ENCODE measurements around the gene NAP1L5.

NAP1L5 gene

DNA sequence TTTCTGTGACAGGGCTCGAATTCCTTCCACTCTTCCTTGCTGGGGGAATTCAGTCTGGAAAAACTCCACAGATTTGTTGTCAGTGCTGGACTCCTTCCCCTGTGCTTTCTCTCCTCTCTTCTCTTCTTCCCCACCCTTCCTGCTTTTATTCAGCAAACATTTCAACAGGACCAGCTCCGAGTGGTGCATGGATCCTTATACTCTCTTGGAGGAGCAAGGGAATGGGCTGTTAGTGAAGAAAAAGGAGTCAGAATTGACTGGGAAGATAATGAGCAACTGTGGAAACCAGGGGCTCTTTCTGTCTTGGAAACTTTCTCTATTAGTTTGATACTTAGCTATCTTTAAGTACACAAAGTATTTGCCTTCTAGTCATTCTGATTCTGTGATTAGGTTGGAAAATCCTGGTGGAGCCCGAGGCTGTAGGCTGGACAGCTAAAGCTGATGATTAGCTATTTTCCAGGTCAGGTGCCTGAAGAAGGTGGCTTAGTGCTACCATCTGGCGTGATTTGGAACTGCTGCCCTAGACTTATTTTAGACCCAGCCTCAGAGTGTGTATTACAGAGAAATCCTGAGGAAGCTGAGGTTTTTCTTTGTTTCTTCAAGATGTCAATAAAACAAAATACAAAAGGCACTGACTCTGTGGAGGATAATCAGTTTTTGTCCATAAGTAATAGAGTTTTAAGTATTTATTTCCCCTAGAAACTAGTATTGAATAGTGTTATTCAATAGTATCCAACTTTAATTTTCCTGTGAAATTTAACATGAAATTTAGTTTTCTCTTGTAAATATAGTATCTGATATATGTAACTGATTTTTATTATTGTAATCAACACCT, 38.4 kb downstream of the NAP1L5 start:
- no peak for DNase-seq

DNA sequence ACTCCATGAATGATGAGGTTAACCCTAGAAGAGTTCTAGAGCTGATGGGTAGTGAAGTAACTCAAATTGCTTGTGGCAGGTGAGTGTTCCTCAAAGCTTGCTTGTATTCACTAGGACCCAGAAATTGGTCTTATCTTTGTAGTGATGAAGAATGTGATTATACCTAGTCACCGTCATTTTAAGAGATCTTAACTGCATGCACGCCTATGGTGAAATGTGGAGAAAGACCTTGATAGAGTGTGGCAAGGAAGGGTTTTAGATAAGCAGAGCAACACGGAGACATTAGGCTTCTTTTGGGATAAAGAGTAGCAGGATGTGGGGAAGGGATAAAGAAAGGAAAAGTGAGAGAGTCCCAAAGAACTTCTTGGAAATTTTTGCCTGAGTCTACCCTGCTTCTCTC, 42.4 kb downstream of the NAP1L5 start:
- DNase-seq, result no peak

DNA sequence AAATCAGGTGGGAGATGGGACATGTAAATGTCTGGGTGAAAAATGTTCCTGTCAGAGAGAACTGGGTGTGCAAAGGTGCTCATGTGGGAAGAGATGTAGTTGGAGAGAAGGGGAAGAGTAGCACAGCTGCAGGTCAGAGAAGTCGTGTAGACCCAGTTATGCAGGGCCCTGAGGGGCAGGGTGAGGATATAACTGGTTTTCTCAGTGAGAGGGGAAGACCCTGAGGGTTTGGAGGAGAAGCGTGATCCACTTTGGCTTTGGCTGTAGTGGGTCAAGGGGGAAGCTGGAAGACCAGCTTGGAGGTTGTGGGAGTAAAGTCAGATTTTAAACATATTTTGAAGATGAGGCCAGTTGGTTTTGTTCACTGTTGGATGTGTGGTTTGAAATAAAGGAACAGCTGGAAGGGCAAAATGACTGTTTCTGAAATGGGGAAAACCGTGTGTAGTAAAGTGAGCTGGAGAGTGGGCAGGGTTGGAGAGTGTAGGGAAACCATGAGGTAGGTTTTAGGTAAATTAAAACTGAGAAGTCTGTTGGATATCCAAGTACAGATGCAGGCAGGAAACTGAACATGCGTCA, 44.2 kb downstream of the NAP1L5 start:
- no peak for DNase-seq

DNA sequence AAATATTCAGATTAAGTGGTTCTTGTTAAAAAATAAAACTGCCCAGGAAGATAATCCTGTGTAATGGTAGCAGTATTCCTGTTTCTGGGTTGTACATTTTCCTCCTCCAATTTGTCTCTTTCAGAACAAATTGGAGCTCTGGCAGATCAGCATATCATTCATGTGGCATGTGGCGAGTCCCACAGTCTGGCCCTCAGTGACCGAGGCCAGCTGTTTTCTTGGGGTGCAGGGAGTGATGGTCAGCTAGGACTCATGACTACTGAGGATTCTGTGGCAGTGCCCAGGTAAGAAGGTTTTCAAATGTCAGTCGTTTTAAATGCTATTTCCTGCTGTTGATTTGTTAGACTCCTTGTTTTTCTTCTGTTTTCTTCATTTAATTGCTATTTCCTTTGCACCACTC, 47.9 kb downstream of the NAP1L5 start:
- no peak for DNase-seq

DNA sequence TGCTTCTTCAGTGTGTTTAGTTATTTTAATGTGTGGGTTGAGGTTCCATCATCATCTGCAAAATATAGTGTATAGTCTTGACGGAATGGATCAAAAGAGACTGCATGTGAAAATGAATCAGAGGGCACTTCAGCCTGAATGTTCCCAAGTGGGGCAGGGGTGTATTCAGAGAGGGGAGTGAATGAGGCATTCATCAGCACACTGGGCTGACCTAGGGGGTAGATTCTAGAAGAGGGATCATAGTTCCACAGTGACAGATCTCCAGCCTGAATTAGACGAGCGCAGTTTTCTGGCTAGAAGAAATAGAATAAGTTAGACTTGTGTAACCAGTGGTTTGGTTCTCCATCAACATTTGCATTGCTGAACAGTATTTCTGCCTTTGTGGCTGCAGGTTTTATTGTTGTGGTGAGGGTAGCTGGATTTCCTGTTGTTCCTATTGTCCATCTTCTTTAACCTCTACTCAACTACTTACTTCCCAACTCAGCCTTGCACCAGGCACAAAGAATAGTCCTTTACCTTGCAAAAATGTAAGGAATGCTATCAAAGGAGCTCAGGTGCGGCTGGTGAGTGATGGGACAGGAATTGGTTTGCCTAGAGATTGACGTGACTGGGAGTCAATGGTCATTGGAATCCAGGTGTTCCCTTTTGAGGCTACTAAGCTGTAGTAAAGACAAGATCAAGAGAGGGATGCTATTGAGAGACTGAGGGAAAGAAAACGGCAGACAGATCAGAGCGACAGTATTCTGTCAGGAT, 50.9 kb downstream of the NAP1L5 start:
- no peak for DNase-seq

DNA sequence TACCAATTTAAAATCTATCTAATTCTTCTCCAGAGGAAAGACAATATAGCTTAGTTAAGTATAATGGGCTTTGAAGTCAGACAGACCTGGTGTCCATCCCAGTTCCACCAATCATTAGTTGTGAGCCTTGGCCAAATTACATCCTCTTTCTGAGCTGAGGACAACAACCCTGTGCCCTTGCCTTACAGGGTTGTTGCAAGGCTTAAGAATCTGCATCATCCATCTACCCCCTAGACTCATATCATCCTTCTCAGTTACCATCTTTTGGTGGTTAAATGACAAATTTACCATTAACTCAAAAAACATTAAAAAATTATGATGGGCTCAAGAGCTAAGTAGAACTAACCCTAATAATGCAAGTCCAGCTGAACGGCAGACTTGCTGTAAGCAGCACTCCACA, 51.6 kb downstream of the NAP1L5 start:
- no peak for DNase-seq
